KMS-11 (cell line): Measurements from ENCODE around the gene AK1.
"Not testable (repeated sequence)": the region's sequence is repeated elsewhere in the genome, so short reads cannot be mapped to it uniquely, and the experiment has no call there.

Experiments
- H2AFZ ChIP-seq: fragments of 200-600 bp; sonication (generic); 2 replicates; pipeline ENCODE4 v1.6.1; 2016; ENCODE audit warnings: antibody characterized with exemption, mixed run types, low read depth
- H3K27ac ChIP-seq: fragments of 200-600 bp; sonication (generic); 2 replicates; pipeline ENCODE4 v1.6.1; 2016; ENCODE audit warnings: mild to moderate bottlenecking, mixed run types
- H3K27me3 ChIP-seq: fragments of 200-600 bp; sonication (generic); 2 replicates; pipeline ENCODE4 v1.6.1; 2017; ENCODE audit warnings: mild to moderate bottlenecking, low read depth, mixed run types, moderate library complexity; ENCODE audit not compliant: insufficient read depth
- H3K36me3 ChIP-seq: fragments of 200-600 bp; sonication (generic); 2 replicates; pipeline ENCODE4 v1.6.1; 2017; ENCODE audit warnings: mild to moderate bottlenecking, mixed run types; ENCODE audit not compliant: insufficient read depth
- H3K4me1 ChIP-seq: fragments of 200-600 bp; sonication (generic); 2 replicates; pipeline ENCODE4 v1.6.1; 2016; ENCODE audit warnings: mild to moderate bottlenecking, low read depth, mixed run types; ENCODE audit not compliant: poor library complexity, severe bottlenecking
- H3K4me2 ChIP-seq: fragments of 200-600 bp; sonication (generic); 2 replicates; pipeline ENCODE4 v1.7.0; 2016; ENCODE audit warnings: mild to moderate bottlenecking, mixed run types
- H3K4me3 ChIP-seq: fragments of 200-600 bp; sonication (generic); IDR thresholded peaks from 2 replicates; pipeline ENCODE4 v1.6.1; 2017; ENCODE audit warnings: low read depth, low read length, mixed read lengths; ENCODE audit not compliant: insufficient read depth
- H3K79me2 ChIP-seq: fragments of 200-600 bp; sonication (generic); 2 replicates; pipeline ENCODE4 v1.6.1; 2016; ENCODE audit warnings: low read depth, mixed run types; ENCODE audit not compliant: insufficient read depth
- H3K9ac ChIP-seq: fragments of 200-600 bp; sonication (generic); 2 replicates; pipeline ENCODE4 v1.6.1; 2016; ENCODE audit warnings: mild to moderate bottlenecking, mixed run types
- H4K20me1 ChIP-seq: fragments of 200-600 bp; sonication (generic); 2 replicates; pipeline ENCODE4 v1.6.1; 2016; ENCODE audit warnings: mild to moderate bottlenecking, mixed run types; ENCODE audit not compliant: insufficient read depth
- TF ChIP-seq, protein P1 (sequence below): fragments of 200-600 bp; sonication (generic); conservative IDR thresholded peaks from 2 replicates; pipeline ENCODE4 v1.6.1; 2017; ENCODE audit warnings: low read depth, mild to moderate bottlenecking, antibody characterized with exemption, low read length, moderate library complexity, mixed read lengths

Gene AK1

GRCh38 chr9:127844821-127845359 lies 32.6 kb downstream of the AK1 start:
- Histone ChIP-seq H2AFZ (no peak overlapping the region), H4K20me1 (no peaks in the 10 kb centered on the region), H3K27ac (no peak overlapping the region), H3K4me3 (no peak overlapping the region), H3K27me3 (no peaks in the 10 kb centered on the region), H3K4me2 (no peak overlapping the region), H3K4me1 (no peaks in the 10 kb centered on the region), H3K36me3 (no peaks in the 10 kb centered on the region), H3K79me2 (no peaks in the 10 kb centered on the region), H3K9ac (no peak overlapping the region)
- TF ChIP-seq, protein P1, sequence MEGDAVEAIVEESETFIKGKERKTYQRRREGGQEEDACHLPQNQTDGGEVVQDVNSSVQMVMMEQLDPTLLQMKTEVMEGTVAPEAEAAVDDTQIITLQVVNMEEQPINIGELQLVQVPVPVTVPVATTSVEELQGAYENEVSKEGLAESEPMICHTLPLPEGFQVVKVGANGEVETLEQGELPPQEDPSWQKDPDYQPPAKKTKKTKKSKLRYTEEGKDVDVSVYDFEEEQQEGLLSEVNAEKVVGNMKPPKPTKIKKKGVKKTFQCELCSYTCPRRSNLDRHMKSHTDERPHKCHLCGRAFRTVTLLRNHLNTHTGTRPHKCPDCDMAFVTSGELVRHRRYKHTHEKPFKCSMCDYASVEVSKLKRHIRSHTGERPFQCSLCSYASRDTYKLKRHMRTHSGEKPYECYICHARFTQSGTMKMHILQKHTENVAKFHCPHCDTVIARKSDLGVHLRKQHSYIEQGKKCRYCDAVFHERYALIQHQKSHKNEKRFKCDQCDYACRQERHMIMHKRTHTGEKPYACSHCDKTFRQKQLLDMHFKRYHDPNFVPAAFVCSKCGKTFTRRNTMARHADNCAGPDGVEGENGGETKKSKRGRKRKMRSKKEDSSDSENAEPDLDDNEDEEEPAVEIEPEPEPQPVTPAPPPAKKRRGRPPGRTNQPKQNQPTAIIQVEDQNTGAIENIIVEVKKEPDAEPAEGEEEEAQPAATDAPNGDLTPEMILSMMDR = no peak

GRCh38 chr9:127841087-127841835 lies 36.2 kb downstream of the AK1 start:
- H3K27me3 ChIP-seq = 0 out of 2 replicates have a peak, but pooled peaks cover 3% of the 10 kb centered on the region
- no peak overlapping the region for H3K9ac ChIP-seq
- no peak overlapping the region for H3K4me3 ChIP-seq
- H4K20me1 ChIP-seq = no peaks in the 10 kb centered on the region
- H3K27ac ChIP-seq = no peak overlapping the region
- H3K79me2 ChIP-seq = no peaks in the 10 kb centered on the region
- no peak overlapping the region for H2AFZ ChIP-seq
- no peak overlapping the region for H3K4me2 ChIP-seq
- TF ChIP-seq, protein P1 = no peak
- no peaks in the 10 kb centered on the region for H3K4me1 ChIP-seq
- no peaks in the 10 kb centered on the region for H3K36me3 ChIP-seq

DNA sequence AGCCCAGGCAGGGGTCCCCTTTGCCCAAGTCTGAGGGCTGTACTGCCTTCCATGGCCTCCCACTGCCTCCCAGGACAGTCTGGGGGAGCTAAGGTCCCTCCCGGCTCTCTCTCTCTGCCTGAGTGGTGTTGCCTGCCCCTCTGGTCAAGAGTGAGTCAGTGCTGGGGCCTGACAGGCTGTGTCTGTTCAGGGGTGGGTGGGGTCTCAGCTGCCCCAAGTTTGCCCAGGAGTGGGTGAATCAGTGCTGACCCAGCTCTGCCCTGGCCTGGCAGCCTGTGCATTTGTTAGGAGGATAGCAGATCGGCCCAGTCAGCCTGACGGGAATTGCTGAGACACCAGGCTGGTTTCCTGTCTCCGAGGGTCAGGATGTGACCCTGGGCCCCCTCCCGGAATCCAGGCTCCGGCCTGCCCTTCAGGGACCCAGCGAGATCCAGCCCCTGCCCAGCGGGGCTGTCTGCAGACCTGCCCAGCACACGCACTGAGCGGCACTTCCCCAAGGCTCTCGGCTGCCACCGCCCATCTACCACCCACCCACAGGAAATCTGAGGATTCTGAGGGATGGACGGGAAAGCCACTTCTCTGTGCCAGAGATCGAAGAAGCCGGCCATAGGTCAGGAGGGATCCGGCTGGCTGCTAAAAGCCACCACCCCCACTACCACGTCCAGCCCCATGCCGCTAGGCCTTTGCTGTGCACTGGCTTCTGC lies 38.9 kb downstream of the AK1 start:
- no peaks in the 10 kb centered on the region for H4K20me1 ChIP-seq
- no peaks in the 10 kb centered on the region for H3K79me2 ChIP-seq
- no peak overlapping the region for H3K4me2 ChIP-seq
- TF ChIP-seq, protein P1 = no peak
- H3K9ac ChIP-seq = no peak overlapping the region
- no peaks in the 10 kb centered on the region for H3K36me3 ChIP-seq
- H3K27ac ChIP-seq = no peak overlapping the region
- H2AFZ ChIP-seq = no peak overlapping the region
- no peak overlapping the region for H3K4me3 ChIP-seq
- 0 out of 2 replicates have a peak, but pooled peaks cover 3% of the 10 kb centered on the region for H3K27me3 ChIP-seq
- no peaks in the 10 kb centered on the region for H3K4me1 ChIP-seq

DNA sequence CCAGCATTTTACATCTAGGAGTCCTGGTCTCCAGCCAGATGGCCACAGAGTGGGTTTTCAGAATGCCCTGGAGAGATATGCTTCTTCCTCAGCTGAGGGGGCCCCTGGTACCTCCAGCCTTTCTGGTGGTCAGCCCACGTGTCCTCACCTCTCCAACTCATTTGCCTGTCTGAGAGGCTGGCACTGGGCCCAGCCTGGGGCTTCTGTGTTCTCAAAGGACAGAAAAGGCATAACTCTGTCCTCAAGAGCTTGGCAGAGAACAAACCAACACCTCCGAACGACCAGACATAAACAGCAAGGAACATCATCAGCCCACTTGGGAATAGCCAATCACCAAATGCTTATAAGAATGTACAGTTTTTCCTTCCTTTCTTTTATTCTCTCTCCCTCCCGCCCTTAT lies 40.1 kb downstream of the AK1 start:
- Histone ChIP-seq H3K4me2 (no peak overlapping the region), H3K27me3 (0 out of 2 replicates have a peak, but pooled peaks cover 3% of the 10 kb centered on the region), H3K9ac (no peak overlapping the region), H3K27ac (no peak overlapping the region), H3K36me3 (no peaks in the 10 kb centered on the region), H3K4me1 (no peaks in the 10 kb centered on the region), H3K4me3 (no peak overlapping the region), H2AFZ (no peak overlapping the region), H3K79me2 (no peaks in the 10 kb centered on the region), H4K20me1 (no peaks in the 10 kb centered on the region)
- TF ChIP-seq, protein P1 = no peak

- H3K9ac ChIP-seq, H3K27ac ChIP-seq, H2AFZ ChIP-seq, H3K79me2 ChIP-seq, H3K4me1 ChIP-seq, H3K36me3 ChIP-seq, H4K20me1 ChIP-seq, H3K4me2 ChIP-seq, H3K4me3 ChIP-seq, H3K27me3 ChIP-seq: not testable (repeated sequence)
Measured at GRCh38 chr9:127836561-127836960, 40.9 kb downstream of the AK1 start.
